GM12801 (cell line): ENCODE data around the gene RPE.

Source experiments
- TF ChIP-seq, protein P1 (sequence below): IDR thresholded peaks from one replicate; pipeline ENCODE4 v1.5.1; 2011; ENCODE audit warnings: control low read depth; ENCODE audit not compliant: insufficient read length; ENCODE audit errors: extremely low read depth

RPE gene

DNA sequence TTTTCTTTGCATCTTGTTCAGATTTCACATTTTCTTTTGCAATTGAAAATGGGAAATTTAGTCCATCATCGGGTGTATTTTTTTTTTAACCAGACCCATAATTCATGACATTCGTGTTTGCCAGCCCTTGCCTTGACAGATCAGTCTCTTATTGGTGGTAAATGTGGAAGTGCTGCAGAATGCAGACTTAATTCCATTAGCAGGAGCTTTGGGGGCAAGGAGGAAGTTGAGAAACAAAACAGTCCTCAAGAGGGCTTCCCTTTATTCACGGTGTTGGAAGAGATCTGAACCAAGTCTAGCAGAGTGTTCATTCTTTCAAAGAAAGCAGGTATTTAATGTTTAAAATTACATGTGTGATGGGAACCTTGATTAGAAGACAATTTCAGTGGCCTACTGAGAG is 16.6 kb upstream of the RPE start:
- TF ChIP-seq, protein P1, sequence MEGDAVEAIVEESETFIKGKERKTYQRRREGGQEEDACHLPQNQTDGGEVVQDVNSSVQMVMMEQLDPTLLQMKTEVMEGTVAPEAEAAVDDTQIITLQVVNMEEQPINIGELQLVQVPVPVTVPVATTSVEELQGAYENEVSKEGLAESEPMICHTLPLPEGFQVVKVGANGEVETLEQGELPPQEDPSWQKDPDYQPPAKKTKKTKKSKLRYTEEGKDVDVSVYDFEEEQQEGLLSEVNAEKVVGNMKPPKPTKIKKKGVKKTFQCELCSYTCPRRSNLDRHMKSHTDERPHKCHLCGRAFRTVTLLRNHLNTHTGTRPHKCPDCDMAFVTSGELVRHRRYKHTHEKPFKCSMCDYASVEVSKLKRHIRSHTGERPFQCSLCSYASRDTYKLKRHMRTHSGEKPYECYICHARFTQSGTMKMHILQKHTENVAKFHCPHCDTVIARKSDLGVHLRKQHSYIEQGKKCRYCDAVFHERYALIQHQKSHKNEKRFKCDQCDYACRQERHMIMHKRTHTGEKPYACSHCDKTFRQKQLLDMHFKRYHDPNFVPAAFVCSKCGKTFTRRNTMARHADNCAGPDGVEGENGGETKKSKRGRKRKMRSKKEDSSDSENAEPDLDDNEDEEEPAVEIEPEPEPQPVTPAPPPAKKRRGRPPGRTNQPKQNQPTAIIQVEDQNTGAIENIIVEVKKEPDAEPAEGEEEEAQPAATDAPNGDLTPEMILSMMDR = no peak

DNA sequence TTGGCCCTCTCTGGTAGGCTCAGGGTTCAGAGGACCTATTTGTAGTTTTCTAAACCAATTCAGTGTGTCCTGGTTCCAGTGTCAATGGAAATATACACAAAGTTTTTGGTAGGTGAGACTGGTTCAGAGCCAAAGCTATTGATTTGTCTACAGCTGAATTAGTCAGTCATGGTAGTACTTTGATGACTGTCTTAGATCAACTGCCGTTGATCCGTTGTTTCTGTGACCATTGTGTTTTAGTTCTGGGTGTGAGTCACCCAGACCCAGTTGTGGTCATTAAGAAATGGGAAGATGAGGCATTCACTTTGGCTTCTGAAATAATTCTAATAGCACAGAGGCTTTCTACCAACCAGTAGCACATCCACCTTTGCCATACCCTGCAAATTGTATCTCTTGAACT is 16.0 kb upstream of the RPE start:
- TF ChIP-seq, protein P1 = no peak

DNA sequence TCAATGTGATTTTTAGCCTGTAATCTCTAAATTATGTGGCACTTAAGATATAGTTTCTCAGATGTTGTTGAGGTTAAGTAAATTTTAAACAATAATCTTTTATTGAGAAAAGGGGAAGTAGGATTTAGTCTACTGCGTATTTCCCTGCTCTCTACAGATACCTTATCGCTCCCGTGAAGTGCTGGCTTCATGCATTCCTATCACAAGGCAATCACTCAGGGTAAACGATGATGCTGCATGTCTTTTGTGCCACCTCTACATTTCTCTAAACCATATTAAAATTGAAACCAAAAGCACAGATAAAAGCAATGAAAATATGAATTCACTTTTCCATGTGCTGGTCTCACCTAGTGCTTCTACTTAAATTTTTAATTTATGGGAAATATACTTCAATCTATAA is 14.4 kb upstream of the RPE start:
- TF ChIP-seq, protein P1 = no peak

DNA sequence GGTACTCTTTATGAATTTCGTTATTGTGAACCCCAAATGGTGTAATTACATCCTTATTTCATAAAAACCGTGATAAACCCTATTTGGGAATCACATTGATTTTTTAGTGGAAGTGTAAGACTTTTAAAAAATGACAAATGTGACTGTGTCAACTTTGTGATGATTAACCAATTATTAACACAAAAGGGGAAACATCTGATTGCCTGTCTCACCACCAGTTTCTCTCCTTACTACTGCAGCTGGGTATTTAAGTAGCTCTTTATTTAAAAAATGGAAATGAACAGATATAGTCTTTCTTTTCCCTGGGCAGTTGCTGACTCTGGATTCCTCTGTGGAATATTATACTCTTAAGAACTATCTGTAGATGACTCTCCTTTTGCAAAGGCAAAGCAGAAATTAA is 11.6 kb upstream of the RPE start:
- TF ChIP-seq, protein P1 = no peak

DNA sequence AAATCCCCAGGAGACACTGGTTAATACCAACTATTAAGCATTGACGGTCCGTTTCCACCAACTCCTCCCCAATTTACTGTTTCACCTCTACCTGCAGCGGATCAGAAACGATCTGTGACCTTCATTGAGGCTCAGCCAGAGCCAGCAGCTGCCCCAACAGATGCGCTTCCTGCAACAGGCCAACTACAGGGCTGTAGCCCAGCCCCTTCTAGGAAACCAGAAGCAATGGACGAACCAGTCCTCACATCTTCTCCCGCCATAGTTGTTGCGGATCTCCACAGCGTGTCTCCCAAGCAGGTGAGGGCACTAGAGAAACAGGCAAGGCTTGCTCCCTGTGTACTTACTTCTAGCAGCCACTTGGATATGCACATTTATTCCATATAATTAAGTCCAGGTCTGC is 8.5 kb upstream of the RPE start:
- TF ChIP-seq, protein P1 = no peak

DNA sequence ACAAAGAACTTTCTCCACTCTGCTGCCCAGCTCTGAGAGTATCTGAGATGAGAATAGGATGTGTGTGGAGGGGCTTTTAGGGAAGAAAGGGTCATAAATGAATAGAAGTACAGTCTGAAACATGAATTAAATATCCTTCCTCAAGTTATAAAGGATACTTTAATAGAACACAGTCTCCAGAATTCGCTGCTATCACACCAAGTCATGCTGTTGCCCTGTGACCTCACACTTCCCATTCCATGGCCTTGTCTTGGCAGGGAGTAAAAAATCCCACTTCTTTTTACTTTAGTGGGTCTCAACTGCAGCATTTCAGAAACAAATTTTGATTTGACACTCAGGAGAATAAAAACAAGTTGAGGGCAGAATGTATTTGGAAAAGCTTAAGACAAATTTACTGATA is 3.8 kb upstream of the RPE start:
- TF ChIP-seq, protein P1 = no peak

DNA sequence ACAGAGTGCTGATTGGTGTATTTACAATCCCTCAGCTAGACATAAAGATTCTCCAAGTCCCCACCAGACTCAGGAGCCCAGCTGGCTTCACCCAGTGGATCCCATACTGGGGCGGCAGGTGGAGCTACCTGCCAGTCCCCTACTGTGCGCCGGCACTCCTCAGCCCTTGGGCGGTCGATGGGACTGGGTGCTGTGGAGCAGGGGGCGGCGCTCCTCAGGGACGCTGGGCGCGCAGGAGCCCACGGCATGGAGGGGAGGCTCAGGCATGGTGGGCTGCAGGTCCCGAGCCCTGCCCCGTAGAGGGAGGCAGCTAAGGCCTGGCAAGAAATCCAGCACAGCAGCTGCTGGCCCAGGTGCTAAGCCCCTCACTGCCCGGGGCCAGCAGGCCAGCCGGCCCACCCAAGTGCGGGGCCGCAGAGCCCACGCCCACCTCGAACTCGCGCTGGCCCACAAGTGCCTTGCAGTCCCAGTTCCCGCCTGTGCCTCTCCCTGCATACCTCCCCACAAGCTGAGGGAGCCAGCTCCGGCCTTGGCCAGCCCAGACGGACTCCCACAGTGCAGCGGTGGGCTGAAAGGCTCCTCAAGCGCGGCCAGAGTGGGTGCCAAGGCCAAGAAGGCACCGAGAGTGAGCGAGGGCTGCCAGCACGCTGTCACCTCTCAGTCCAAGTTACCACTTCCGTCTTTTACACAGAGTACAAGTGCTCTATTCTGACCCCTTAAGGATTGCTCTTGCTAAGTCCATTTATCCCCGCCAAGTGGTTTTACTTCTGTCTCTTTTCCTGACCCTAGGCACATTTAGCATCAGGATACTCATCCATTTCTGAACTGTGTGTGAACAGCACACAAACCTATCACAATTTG is 1.7 kb upstream of the RPE start:
- TF ChIP-seq, protein P1 = no peak
